Stimulated activated naive CD8-positive, alpha-beta T cell treated with anti-CD3 and anti-CD28 coated beads, Interleukin-15, Interleukin-2, amounts not matched to agents 100 ng/mL and 50 ng/mL, for 24 hours (primary cell): ENCODE results near the gene HDAC7.

Experiments used
- H3K27ac Mint-ChIP-seq: one replicate; pipeline ENCODE4 v1.8.0; 2021; ENCODE audit warnings: mild to moderate bottlenecking, mixed read lengths
- H3K27me3 Mint-ChIP-seq: one replicate; pipeline ENCODE4 v1.8.0; 2021; ENCODE audit warnings: mixed read lengths
- H3K36me3 Mint-ChIP-seq: one replicate; pipeline ENCODE4 v1.8.0; 2021; ENCODE audit warnings: low read depth, mixed read lengths
- H3K4me1 Mint-ChIP-seq: one replicate; pipeline ENCODE4 v1.8.0; 2021; ENCODE audit warnings: low read depth, mixed read lengths
- H3K4me3 Mint-ChIP-seq: one replicate; pipeline ENCODE4 v1.8.0; 2021; ENCODE audit warnings: mild to moderate bottlenecking, mixed read lengths
- H3K9me3 Mint-ChIP-seq: one replicate; pipeline ENCODE4 v1.8.0; 2021; ENCODE audit warnings: mixed read lengths

HDAC7 gene

GRCh38 chr12:47825173-47825639 lies 5.5 kb upstream of the HDAC7 start:
- H3K36me3 Mint-ChIP-seq, result no peaks in the 10 kb centered on the region
- peak overlapping the region; percentile 85 for H3K27ac Mint-ChIP-seq
- H3K4me3 Mint-ChIP-seq, result no peak overlapping the region
- peaks cover 88% of the 10 kb centered on the region for H3K4me1 Mint-ChIP-seq
- no peaks in the 10 kb centered on the region for H3K27me3 Mint-ChIP-seq
- H3K9me3 Mint-ChIP-seq, result no peaks in the 10 kb centered on the region

GRCh38 chr12:47824635-47825034 lies 4.9 kb upstream of the HDAC7 start:
- Mint-ChIP-seq H3K27me3 (no peaks in the 10 kb centered on the region), H3K27ac (peak overlapping the region; percentile 85), H3K36me3 (no peaks in the 10 kb centered on the region), H3K9me3 (no peaks in the 10 kb centered on the region), H3K4me1 (peaks cover 87% of the 10 kb centered on the region), H3K4me3 (no peak overlapping the region)

- Mint-ChIP-seq H3K27me3 (no peaks in the 10 kb centered on the region), H3K4me3 (no peak overlapping the region), H3K36me3 (no peaks in the 10 kb centered on the region), H3K9me3 (no peaks in the 10 kb centered on the region), H3K4me1 (peaks cover 82% of the 10 kb centered on the region), H3K27ac (peak overlapping the region; percentile 85)
These were observed 4.5 kb upstream of the HDAC7 start for GRCh38 chr12:47824198-47824597.

DNA sequence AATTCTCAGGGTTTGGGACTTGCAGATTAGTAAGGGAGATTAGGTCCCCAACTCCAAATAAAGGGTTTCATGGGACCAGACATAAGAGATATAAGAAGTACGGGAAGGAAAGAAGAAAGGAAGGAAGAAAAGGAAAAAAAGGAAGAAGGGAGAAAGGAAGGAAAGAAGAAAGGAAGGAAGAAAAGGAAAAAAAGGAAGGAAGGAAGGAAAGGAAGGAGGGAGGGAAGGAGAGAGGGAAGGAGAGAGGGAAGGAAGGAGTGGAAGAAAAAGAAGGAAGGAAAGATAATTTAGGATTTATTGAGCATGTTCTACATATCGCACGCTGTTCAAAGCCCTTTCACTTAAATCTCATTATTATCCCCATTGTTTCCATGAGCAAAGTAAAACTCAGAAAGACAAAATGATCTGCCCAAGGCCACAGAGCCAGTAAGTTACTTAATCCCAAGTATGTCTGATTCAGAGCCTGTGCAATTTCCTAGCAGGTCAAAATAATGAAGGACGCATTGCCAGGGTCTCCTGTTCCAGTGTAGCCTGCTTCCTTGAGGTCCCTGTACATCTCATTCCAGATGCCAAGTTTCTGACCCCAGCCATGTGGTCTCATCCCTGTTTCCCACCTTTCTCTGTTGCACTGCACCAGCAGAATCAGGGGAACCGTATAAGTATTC lies 3.9 kb upstream of the HDAC7 start:
- Mint-ChIP-seq H3K4me1 (peaks cover 76% of the 10 kb centered on the region), H3K9me3 (no peaks in the 10 kb centered on the region), H3K27me3 (no peaks in the 10 kb centered on the region), H3K4me3 (no peak overlapping the region), H3K36me3 (peaks cover 5% of the 10 kb centered on the region), H3K27ac (peak overlapping the region; percentile 85)

- Mint-ChIP-seq H3K27ac (peak overlapping the region; percentile 71), H3K4me3 (no peak overlapping the region), H3K4me1 (peaks cover 73% of the 10 kb centered on the region), H3K27me3 (no peaks in the 10 kb centered on the region), H3K36me3 (peaks cover 12% of the 10 kb centered on the region), H3K9me3 (no peaks in the 10 kb centered on the region)
These were observed 3.2 kb upstream of the HDAC7 start for GRCh38 chr12:47822863-47823262.

DNA sequence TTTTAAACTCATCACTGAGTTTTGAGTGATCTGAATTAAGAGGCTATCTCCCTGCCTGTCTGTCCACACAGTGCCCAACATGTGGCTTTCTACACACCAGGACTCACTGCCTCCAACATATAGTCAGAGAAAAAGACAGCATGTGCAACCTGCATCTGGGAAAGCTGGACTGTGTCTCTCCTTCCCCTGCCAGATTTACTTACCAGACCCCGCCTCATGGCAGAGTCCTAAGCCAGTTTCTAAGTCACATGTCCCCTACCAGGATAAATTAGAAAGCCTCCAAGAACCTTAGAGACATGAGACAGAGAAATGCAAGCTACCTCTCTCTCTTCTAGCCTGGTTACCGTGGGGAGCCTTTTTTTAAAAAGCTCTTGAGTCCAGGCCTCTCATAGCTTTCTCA lies 2.7 kb upstream of the HDAC7 start:
- H3K27me3 Mint-ChIP-seq, result no peaks in the 10 kb centered on the region
- peaks cover 77% of the 10 kb centered on the region for H3K4me1 Mint-ChIP-seq
- peak overlapping the region; percentile 99 for H3K27ac Mint-ChIP-seq
- peaks cover 17% of the 10 kb centered on the region for H3K36me3 Mint-ChIP-seq
- H3K4me3 Mint-ChIP-seq, result no peak overlapping the region
- H3K9me3 Mint-ChIP-seq, result no peaks in the 10 kb centered on the region

GRCh38 chr12:47821346-47821706 lies 1.6 kb upstream of the HDAC7 start:
- Mint-ChIP-seq H3K27me3 (no peaks in the 10 kb centered on the region), H3K27ac (peak overlapping the region; percentile 99), H3K36me3 (peaks cover 23% of the 10 kb centered on the region), H3K4me1 (peaks cover 79% of the 10 kb centered on the region), H3K9me3 (no peaks in the 10 kb centered on the region), H3K4me3 (peak overlapping the region; percentile 95)

GRCh38 chr12:47820631-47821345 lies 1.1 kb upstream of the HDAC7 start:
- no peaks in the 10 kb centered on the region for H3K9me3 Mint-ChIP-seq
- H3K27ac Mint-ChIP-seq, result peak overlapping the region; percentile 99
- no peaks in the 10 kb centered on the region for H3K27me3 Mint-ChIP-seq
- H3K36me3 Mint-ChIP-seq, result peaks cover 26% of the 10 kb centered on the region
- peaks cover 80% of the 10 kb centered on the region for H3K4me1 Mint-ChIP-seq
- H3K4me3 Mint-ChIP-seq, result peak overlapping the region; percentile 95

- Mint-ChIP-seq H3K9me3 (no peaks in the 10 kb centered on the region), H3K4me3 (peak overlapping the region; percentile 95), H3K27ac (peak overlapping the region; percentile 100), H3K36me3 (peaks cover 36% of the 10 kb centered on the region), H3K4me1 (peaks cover 80% of the 10 kb centered on the region), H3K27me3 (no peaks in the 10 kb centered on the region)
These were observed 386 bp downstream of the HDAC7 start for GRCh38 chr12:47819138-47819895.

DNA sequence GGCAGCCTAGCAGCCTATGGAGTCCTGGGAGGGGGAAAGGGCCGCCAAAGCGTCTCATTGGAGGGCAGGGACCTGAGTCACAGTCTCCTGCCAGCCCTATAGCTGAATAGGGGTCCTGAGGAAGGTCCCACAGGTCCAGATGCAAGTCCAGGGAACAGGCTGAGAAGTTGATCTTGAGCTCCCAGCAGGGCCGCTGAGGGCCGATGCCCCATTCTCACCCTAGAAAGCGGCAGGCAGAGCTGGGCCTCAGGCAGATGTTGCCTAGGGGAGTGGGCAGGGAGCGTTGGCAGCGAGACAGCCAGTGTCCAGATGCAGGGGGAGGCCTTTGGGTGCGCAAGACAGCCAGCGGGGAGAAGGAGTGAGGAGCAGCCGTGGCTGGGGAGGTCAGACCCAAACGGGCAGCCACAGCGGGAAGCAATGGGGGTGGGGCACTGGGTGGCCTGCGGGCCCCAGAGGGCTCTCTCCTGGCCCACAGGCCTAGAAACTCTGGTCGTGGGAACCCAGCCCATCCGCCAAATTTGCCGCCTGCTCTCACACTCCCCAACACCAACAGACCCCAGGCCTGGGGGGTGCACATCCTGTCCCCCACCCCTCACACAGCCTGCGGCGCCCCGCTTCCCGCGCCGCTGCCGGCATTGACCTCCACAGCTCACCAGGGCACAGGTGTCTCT lies 1.1 kb downstream of the HDAC7 start:
- Mint-ChIP-seq H3K9me3 (no peaks in the 10 kb centered on the region), H3K4me3 (peak overlapping the region; percentile 91), H3K36me3 (peaks cover 43% of the 10 kb centered on the region), H3K27me3 (no peaks in the 10 kb centered on the region), H3K27ac (peak overlapping the region; percentile 100), H3K4me1 (peaks cover 80% of the 10 kb centered on the region)

DNA sequence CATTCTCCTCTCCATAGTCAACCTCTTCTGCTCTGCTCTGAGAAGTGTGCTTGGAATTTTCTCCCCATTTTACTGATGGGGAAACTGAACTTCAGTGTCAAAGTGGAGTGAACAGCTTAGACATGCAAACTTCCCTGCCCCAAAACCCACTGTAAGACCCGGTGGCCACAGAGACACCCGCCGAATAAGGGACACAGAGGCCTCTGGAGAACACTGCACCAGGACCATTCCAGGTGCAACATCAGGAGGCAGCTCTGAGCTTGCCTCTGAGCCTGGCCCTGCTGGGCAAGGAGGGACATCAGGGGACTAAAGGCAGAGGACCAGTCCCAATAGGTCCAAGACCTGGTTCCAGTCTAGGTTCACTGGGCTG lies 1.7 kb downstream of the HDAC7 start:
- Mint-ChIP-seq H3K36me3 (peaks cover 48% of the 10 kb centered on the region), H3K9me3 (no peaks in the 10 kb centered on the region), H3K4me3 (peak overlapping the region; percentile 91), H3K27ac (peak overlapping the region; percentile 100), H3K4me1 (peaks cover 79% of the 10 kb centered on the region), H3K27me3 (no peaks in the 10 kb centered on the region)

DNA sequence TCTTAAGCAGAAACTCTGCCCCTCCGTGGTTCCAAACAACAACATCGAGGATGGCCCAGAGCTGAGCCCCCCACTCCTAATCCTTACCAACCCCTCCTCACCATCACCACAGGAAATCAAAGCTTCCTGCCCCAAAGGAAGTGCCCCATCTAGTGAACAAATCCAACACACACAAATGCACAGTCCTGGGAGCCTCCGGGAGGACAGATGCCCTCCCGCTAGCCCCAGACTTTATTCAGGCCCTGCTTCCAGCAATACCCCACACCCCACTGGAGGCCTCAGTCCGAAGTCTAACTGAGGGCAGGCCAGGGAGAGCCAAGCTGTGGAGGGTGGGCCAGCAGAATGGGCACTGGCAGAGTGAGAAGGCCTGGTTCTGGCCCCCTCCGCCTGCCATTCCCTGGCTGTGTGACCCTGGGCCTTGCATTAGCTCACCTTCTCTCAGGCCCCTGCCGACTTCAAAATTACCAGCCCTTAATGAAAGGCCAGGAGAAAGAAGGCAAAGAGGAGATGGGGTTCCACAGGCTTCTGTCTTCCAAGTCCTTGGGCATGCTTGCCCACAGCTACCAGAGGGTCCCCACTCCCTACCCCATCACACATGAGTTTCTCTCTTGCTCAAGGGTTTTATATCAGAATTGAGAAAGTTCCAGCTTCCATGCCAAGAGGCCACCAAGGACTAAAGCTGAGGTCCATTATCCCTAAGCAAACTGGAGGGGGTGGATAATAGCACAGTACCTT lies 2.3 kb downstream of the HDAC7 start:
- Mint-ChIP-seq H3K27ac (peak overlapping the region; percentile 100), H3K27me3 (no peaks in the 10 kb centered on the region), H3K36me3 (peaks cover 51% of the 10 kb centered on the region), H3K4me3 (peak overlapping the region; percentile 91), H3K4me1 (peaks cover 80% of the 10 kb centered on the region), H3K9me3 (no peaks in the 10 kb centered on the region)

- Mint-ChIP-seq H3K4me3 (peak overlapping the region; percentile 91), H3K9me3 (no peaks in the 10 kb centered on the region), H3K27ac (peak overlapping the region; percentile 100), H3K27me3 (no peaks in the 10 kb centered on the region), H3K4me1 (peaks cover 80% of the 10 kb centered on the region), H3K36me3 (peaks cover 57% of the 10 kb centered on the region)
These were observed 3.1 kb downstream of the HDAC7 start for GRCh38 chr12:47816403-47817271.
